ENCODE measurements around the gene KLHL34.

DNA sequence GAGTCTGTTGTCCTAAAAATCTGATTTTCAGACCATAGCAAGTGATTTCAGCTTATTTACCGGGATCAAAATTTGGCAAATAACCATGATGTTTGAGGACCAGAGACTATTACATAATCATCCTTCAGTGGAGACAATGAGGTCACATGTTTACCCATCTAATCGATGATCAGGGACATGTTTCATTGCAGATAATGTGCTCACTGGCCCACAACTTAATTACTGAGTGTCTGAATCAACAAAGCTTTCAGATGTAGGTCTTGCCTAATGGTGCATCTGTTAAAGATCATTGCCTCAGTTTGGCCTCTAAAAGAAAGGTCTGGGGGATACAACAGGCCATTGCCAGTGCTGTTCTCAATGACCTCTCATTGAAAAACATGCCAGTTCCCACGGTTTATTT, 42.8 kb upstream of the KLHL34 start:
- TF ChIP-seq YY1 (IDR thresholded peaks at IDR 0.05; ENCODE audit: insufficient read depth, insufficient read length) (no peak), ZNF274 (IDR thresholded peaks at IDR 0.05; ENCODE audit: low read depth, low read length) (no peak)
